ENCODE data around the gene CWF19L2.

The CWF19L2 gene

GRCh38 chr11:107282195-107282594, 175.4 kb downstream of the CWF19L2 start:
- no peak for DNase-seq

All from NCI-H146 (cell line).